ENCODE measurements around the gene ZKSCAN5.
A peak's percentile ranks its signal among the peaks of the same experiment; 100 is the strongest.

The ZKSCAN5 gene

DNA sequence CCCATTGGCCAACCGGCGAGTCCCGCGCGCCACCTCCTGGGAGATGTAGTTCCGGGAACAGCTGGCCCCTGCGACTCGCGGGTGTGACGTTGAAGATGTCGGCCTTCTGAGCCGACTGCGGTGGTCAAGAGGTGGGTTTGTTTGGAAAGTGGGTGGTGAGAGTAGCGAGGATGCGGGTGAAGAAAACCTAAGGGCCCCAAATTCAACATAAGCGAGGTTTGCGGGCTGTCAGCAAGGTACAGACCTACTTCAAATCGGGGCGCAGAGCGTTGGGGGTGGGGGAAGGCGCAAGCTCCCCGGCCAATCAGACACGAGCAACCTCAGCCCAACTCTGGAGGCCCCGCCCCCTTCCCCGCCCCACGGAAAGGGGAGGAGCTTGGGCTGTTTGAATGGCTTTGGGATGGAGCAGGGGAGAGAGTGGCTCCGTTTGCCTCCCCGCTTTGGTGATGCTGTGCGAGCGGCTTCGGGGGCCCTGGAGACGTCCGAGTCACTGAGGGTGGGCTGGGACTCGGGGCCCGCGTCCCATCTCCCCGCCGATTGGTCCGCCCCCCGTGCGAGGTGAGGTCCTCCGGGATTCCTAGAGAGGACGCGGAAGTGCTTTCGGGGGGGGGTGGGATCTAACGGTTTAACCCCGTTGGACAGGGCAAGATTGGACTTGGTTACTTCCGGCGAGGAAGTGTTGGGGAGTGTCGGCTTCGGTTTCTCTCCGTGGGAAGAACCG is at the start of gene ZKSCAN5:
ZKSCAN5 (plus strand) TSS at position 60 of the 721 bp plus-strand sequence. CDS start 1,383 bp downstream, outside the sequence.
- peak; percentile 94 to 97 for DNase-seq (ENCODE audit: low read depth in 2 of 2)

DNA sequence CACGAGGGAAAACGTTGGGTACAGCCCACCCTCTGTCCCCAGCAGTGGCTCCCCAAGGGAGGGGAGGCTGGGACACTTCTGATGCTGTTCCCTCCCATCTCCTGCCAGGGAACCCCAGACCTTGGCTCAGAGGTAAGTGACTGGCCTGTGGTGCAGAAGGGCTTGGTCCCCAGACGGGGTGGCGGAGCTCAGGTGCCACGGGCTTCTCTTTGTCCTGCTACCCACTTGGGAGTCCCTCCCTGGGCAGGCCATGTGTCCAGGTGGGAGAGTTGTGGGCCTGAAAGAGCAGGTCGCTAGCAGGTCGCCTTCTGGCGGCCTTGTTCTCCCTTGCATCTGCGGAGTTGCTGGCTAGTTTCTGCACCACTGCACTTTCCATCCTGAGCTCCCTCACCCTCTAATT is 48.6 kb upstream of the ZKSCAN5 start:
- DNase-seq (ENCODE audit: low read depth in 2 of 2): no peak

DNA sequence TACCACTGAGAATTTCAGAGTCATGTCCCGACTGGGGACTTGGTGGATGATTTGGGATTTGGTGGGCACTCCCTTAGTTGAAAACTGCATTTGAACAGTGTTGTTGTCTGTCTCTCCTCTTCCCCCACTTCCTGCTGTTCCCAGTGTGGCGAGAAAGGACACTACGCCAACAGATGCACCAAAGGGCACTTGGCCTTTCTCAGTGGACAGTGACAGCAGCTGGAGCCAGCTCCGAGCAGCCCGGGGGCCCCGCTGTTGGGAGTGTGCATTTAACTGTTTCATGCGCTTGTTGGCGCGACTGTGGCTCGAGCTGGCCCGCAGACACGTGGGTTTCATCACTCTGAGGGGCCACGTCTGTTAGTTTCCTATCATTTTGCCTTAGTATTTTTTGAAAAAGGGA is 48.2 kb upstream of the ZKSCAN5 start:
- no peak for DNase-seq (ENCODE audit: low read depth in 2 of 2)

DNA sequence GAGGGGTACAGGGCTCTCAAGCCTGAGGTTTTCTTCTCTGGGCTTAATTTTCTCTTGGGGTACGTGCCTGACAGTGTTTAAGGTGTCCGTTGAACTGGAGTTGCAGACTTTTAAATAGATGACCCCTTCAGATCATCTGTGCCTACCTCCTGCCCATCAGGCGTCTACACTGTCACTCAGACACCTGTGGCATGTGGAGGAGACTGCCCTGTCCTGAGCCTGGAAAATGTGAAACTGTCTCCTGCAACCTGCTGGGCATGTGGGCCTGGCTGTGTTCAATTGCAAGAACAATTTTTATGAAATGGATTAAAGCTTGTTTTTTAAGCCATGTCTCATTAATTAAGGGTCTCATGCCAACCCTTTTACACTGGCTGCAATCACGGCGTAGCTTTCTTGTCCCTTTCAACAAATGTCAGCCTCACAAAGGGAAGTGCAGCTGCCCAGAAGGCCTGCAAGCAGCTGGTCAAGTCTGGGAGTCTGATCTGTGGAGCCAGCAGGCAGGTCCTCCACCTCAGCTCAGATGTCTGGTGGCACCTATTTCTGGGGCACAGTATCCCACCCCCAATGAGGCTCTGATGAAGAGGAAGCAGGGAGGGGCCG is 47.3 kb upstream of the ZKSCAN5 start:
- no peak for DNase-seq (ENCODE audit: low read depth in 2 of 2)

DNA sequence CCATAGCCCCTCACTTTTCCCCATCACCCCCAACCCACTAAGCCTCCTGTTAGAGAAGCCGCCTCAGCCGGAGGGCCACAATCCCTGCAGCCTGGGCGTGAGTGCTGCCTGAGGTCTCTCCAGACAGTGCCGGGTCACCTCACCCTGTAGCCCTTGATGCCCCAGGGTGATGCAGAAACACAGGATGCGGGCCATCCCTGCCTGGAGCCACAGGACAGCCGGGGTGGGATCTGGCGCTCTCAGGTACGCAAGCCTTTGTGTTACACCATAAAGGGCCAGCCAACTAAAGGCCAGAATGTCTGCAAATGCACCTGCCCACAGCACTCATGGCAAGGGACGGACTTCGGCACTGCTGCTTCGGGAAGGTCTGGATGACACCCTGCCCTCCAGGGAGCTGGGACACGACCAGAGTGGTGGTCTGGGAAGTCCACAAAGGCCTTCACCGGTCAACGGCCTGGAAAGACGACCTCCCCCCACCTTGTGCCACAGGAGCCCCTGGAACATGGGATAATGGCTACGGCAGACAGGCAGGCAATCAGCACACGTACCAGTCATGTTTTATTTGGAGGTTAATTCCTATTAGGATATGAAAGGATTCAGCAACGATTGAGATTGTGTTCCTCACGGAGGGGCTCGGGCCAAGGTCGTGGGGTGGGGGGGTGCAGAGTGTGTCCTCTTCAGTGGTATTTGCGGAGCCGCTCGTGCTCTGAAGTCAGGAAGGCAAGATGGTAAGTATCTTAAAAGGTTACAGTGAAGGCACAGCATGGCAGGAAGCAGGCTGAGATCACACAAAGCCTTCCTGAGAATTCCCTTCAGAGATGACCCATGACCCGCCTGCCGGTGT is 46.6 kb upstream of the ZKSCAN5 start:
- DNase-seq (ENCODE audit: low read depth in 2 of 2): no peak

DNA sequence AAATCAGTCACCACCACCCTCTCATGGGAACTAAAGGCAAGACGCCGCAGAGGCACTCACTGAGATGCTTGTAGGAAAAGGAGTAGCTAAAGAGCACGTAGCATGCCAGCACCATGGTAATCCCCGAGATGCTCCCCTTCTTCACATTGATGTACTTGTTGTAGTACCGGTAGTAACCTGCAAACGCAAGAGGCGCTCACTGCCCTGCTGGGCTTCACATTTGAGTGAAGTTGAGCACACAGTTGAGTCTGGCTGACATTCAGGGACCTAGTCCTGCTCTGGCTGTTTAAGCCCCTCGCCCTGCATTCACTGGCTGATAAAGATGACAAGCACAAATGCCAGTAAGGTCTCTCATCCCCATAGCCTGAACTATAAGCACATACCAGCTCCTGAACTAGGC is 45.4 kb upstream of the ZKSCAN5 start:
- no peak for DNase-seq (ENCODE audit: low read depth in 2 of 2)

DNA sequence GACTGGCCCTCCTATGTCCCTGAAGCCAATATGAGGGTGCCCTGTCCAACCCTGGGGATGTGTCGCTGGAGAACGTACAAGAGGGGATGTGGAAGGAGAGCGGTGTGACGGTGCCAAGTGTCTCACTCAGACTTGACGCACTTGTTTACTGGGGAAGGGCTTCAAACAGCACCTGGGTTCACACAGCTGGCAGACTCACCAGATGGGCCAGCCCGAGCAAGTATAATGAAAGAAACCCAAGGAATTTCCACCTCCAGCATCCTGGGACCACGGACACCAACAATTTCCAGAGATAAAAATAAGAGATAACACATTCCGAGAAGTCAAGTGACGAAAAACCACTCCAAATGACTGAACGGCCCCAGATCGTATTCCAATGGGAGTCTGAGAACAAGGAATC is 43.8 kb upstream of the ZKSCAN5 start:
- DNase-seq (ENCODE audit: low read depth in 2 of 2): no peak

DNA sequence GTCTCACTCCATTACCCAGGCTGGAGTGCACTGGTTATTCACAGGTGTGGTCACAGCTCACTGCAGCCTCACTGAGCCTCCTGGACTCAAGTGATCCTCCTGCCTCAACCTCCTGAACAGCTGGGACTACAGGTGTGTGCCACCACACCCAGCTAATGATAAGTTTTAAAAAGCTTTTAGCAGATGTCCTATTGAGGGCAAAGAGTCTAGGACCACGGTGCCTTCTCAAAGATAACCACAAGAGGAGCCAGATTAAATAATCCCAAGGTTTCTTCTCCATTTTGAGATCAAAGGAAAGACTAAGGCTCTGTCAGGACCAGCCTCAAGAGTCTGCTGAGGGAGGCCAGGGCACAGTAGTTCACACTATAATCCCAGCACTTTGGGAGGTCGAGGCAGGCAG is 43.2 kb upstream of the ZKSCAN5 start:
- DNase-seq (ENCODE audit: low read depth in 2 of 2): no peak

DNA sequence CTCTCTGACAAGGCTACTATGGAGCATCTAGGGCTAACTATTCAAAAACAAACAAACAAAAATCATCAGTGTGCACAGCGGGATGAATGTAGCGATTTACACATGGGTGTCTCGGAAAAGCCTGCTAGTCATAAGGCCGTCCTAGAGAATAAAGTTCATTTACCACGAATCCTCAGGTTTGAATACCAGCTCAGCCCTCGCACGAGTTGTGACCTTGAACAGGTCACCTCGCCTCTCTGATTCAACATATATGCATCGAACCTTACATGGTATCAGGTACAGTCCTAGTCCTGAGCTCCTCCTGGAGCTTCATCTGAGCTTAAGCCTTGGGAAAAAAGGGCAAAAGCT is 39.1 kb upstream of the ZKSCAN5 start:
- DNase-seq (ENCODE audit: low read depth in 2 of 2): no peak

DNA sequence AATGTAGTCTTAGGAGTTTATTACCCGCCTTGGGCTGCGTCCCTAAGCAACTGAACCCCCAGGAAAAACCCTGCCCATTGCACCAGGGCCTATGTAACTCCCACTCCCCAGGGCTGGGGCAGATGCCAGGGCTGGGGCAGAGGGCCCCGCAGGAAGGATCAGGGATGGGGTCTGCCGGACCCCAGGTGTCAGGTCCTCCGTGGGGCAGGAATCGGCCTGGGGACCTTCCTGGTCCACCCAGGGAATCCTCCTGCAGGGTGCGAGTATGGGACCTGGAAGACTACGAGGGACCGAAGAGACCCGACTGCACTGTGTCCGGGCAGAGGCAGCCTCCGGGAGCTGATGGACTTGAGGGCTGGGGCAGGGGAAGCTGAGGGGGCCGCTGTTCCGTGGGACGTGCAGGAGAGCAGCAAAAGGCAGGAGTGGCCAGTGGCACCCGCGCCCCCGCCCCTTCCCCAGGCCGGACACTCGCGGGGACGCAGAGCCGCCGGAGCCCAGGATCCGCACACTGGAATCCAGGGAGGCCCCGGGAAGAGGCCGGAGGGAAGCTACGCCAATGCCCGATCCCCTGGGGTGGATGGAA is 36.0 kb upstream of the ZKSCAN5 start:
- DNase-seq (ENCODE audit: low read depth in 2 of 2): no peak

DNA sequence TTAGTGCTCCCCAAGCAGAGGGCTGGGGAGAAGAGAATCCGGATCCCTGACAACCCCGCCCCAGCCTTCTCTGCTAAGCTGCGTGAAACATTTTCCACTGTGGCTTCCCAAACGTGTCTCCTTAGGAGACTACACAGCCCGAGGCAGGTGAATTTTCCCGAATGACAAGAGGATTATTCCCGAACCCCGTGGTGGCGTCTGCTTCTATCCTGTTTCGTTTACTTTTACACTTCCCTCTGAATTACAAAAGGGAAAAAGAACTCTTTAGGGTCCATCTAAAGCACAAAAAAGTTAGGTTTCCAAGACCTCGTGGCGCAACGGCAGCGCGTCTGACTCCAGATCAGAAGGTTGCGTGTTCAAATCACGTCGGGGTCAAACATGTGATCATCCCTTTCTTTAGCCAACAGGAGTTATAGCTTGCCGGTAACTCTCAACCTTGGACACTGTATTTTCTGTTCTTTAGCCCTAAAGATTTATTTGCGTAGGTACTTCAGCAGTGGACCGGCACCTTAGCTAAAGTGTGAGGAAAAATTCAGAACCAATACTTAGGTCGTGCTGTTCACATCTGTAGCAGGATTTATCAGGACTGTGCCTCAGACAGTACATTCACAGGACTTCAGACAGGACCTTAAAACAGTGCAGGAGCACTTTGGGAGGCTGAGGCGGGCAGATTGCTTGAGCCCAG is 34.9 kb upstream of the ZKSCAN5 start:
- DNase-seq (ENCODE audit: low read depth in 2 of 2): no peak

DNA sequence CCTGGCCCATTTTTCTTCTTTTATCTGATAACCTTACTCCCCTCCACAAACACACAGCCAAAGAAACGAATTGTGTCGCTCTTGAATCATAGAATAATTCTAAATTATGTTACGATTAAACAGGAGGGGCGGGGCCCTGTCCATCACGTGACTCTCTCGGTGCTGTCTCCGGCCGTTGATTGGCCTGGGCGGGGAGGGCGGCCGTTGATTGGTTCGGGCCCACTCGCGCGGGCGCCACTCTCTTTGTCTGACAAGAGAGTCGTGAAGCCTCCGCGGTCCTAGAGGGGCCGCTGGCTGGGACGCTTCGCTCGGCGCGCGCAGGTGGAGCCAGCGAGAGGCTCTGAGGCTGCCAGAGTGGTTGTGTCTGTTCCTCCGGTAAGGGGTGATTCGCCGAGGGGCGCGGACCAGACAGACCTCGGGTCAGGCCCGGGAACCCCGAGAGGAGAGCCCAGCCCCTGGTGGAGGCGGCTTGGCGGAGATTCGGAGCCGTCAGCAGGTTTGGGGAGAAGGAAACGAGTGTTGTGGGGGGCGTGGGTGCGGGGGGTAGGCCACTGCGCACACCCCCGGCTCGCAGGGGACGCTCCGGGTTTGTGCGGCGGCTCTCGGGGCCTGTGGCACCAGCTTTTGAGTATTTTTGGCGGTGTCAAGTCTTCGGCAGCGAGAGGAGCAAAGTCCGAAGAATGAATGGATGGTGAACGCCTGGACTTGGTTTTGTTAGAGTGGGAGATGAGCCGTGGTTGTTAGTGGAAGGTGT is 31.7 kb upstream of the ZKSCAN5 start, which contains the start of gene ZNF789:
ZNF789 (plus strand) TSS at position 330 of the 754 bp plus-strand sequence. CDS start 3,567 bp downstream, outside the sequence.
- peak; percentile 97 for DNase-seq (ENCODE audit: low read depth in 2 of 2)

DNA sequence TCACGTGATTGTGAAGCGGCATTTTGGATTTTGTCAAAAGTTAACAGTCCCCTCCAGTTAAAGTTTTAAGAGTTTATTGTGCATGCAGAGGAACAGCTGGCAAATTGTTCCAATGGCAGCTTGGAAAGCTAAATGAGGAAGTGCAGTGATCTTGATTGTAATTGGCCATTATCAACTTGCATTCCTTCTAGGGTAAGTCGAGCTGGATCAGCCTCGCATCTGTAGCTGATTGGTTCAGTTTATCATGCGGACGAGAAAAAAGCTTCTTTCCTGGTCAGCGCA is 31.2 kb upstream of the ZKSCAN5 start:
- DNase-seq (ENCODE audit: low read depth in 2 of 2): no peak

DNA sequence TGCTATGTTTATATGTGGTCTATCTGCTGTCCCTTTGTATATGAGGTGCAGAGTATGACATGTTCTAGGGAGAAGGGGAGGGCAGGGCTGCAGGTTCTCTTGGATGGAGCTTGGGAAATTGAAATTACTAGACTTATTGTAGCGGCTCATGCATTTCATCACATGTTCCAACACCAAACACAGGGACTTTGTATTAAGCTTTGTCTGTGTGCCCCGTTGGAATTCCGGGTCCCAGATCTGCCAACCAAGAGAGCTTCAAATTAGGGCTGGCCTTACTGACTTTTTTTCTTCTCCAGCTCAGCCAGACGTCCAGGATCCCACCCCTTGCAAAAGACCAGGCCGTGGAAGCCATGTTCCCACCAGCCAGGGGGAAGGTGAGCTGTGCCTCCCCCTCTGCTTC is 28.4 kb upstream of the ZKSCAN5 start:
- no peak for DNase-seq (ENCODE audit: low read depth in 2 of 2)

DNA sequence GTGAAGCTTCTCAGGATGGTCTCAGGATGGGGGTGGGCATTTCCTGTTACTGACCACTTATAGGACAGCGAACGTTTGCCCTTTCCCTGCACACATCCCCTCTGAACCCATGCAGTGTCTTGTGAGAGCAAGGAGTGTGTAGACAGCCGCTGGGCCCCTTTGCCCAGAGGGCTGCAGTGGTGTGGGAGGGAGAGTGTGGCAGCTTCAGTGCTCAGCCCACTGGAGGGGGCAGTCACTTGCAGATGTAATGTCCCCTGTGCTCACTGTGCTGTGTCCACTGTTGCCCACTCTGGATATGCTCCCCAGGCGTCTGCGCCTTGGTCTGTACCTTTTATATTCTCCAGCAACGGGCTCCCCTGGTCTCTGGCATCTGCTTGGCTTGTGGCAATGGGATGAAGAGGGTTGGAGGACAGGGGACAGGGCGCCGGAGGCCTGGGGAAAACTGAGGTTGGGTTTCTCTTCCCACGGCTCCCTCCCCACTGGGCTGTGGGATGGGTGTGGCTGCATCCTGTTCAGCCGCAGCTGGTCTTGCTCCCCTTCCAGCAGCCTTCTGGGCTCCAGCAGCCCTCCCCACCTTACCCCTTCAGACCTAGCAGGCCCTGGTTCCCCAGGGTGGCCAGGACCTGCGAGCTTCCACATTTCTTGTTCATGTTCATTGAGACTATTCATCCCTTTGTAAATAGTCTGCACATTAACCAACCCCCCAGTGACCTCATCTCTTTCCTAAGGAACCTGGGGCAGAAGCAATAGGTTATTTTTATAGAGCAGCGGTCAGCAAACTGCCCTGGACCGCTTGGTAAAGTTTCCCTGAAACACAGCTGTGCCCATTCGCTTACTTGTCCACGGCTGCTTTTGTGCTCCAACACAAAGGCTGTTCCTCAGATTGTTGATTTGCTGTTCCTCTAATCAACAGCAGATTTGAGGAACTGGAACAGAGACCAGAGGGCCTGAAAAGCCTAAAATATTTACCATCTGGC is 25.7 kb upstream of the ZKSCAN5 start:
- DNase-seq (ENCODE audit: low read depth in 2 of 2): no peak

DNA sequence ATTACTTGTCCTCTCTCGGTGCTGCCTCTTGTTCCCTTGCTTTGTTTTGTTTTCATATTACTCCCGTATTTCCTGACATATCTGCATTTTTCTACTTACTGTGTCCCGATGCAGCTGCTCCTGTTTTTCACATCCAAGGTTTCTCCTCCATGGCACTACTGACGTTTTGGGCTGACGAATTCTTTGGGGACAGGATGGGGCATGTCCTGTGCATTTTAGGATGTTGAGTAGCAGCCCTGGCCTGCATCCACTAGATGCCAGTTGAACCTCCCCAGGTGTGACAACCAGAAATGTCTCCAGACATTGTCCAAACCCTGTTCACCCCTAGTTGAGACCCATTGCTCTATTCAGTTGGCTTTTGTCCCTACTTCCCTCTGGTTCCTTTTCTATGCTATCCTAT is 19.4 kb upstream of the ZKSCAN5 start:
- DNase-seq (ENCODE audit: low read depth in 2 of 2): no peak

DNA sequence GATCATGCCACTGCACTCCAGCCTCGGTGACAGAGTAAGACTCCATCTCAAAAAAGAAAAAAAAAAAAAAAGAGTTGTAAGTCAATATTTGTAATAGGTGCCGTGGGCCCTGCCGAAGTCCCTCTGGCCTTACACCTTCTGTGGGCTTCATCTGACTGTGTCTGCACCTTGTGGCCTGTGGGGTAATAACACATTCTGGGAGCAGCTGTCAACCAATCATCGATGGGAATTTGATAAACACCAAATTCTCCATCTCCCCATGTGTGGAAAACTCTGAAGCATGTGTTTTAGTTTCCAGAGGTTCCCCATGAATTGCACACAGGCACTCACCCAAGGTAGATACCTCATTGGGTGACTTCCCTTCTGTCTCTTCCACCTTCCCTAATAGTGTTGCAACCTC is 15.2 kb upstream of the ZKSCAN5 start:
- no peak for DNase-seq (ENCODE audit: low read depth in 2 of 2)

DNA sequence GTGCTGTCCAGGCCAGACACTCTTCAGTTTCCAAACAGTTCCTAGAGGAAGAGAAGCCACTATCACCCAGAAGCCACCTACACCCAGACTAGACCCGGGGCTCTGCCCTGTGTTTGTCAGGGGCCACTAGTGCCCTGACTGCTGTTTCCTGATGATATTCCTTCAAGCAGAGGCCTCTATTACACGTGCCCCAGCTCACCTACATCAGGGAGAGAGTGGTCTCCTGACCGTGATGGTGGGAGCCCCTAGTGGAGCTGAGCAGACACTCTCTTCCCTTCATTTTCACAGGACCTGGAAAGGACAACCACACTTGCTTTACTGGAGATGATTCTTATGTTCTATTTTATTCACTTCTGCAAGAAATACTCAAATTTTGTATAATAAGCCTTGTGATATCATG is 13.6 kb upstream of the ZKSCAN5 start:
- DNase-seq (ENCODE audit: low read depth in 2 of 2): no peak

DNA sequence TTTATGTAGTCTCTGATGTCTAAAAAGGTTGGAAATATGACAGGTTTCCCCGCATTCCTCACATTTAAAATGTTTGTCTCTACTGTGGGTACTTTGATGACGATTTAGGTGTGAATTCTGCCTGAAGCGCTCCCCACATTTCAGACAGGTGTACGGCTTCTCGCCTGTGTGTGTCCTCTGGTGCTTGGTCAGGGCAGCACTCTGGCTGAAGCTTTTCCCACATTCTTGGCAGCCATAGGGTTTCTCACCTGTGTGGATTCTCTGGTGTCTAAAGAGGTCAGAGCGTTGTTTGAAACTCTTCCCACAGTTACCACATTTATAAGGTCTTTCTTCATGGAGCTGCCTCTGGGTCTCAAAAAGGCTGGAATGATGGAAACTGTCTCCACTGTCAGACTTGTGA is 10.6 kb upstream of the ZKSCAN5 start:
- DNase-seq (ENCODE audit: low read depth in 2 of 2): no peak
